GM13976 (cell line): Measurements from ENCODE around the gene CSNK1D.

ENCODE experiments used
- DNase-seq: peaks from one replicate; pipeline ENCODE4 v3.0.0; 2012; ENCODE audit warnings: low spot score
- in situ Hi-C: fragments of 300-500 bp; cut with MboI; formaldehyde crosslinking; loops from one replicate; pipeline ENCODE4 v1.12.0; 2022; ENCODE audit warnings: low sequenced_read_pairs, mixed read lengths, inconsistent platforms; ENCODE audit not compliant: unreplicated experiment
- TF ChIP-seq, protein P1 (sequence below): IDR thresholded peaks from 2 replicates; pipeline ENCODE4 v1.5.1; 2012; ENCODE audit warnings: borderline replicate concordance, mild to moderate bottlenecking; ENCODE audit not compliant: insufficient read depth; ENCODE audit errors: extremely low read depth, missing control alignments, control extremely low read depth

The CSNK1D gene

DNA sequence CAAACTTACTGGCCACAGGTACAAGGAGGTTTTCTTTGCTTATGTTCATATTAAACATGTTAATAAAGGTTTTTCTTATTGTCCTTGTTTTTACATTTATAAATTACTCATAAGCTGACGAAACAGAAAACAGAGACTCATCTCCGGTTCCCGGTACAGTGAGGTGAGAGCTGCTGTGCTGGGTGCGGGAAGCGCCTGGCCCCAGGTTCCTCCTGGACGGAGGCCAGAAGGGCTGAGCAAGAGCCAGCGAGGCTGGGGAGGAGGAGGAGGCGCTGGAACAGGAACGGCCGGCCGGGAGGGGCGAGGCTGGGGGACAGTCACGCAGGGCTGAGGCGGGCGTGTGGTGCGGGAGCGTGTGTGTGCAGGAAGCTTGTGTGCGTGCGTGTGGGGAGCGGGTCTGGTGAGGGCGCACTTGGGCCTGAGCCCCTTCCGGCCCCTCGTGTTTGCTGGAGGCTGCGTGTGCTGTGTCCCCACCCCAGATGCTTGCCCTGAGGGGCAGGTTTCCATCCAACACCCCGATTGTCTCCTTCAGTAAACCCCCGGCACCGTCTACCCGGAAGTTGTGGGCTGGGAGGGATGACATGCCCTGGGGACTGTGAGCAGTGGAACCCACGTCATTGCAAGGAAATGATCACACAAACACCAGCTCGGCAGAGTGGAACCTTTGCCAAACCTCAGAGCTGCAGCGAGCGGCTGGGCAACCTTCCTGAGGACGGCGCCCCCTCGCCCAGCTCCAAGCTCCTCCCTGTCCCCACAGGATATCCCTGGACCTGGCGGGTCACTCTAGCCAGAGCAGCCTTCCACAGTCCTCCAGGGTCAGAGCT lies 24.4 kb upstream of the CSNK1D start:
- peak; percentile 92 for DNase-seq
- in situ Hi-C loops: no loop called here

DNA sequence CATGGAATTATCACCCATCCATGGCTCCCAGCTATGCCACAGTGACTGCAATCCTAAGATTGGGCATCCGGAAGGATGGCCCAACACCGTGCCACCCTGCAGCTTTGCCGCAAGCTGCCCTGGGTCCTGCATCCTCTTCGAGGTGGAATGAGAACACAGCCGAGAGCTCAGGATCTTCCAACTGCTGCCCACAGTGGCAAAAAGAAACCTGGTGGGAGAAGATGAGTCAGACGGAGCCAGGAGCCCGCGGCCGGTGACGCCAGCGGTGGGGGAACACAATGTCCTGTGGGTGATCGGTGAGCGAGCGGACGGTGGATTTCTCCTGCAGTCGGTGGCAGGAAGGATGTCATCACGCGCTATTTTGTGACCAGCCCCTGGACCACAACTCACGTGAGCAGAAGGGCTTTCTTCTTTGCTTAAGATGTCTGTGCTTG lies 23.8 kb upstream of the CSNK1D start:
- DNase-seq: peak; percentile 83
- TF ChIP-seq, protein P1, sequence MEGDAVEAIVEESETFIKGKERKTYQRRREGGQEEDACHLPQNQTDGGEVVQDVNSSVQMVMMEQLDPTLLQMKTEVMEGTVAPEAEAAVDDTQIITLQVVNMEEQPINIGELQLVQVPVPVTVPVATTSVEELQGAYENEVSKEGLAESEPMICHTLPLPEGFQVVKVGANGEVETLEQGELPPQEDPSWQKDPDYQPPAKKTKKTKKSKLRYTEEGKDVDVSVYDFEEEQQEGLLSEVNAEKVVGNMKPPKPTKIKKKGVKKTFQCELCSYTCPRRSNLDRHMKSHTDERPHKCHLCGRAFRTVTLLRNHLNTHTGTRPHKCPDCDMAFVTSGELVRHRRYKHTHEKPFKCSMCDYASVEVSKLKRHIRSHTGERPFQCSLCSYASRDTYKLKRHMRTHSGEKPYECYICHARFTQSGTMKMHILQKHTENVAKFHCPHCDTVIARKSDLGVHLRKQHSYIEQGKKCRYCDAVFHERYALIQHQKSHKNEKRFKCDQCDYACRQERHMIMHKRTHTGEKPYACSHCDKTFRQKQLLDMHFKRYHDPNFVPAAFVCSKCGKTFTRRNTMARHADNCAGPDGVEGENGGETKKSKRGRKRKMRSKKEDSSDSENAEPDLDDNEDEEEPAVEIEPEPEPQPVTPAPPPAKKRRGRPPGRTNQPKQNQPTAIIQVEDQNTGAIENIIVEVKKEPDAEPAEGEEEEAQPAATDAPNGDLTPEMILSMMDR: no peak
- in situ Hi-C loops: no loop called here

More for the DNA sequence above, 24.4 kb upstream of the CSNK1D start:
- TF ChIP-seq, protein P1: no peak

DNA sequence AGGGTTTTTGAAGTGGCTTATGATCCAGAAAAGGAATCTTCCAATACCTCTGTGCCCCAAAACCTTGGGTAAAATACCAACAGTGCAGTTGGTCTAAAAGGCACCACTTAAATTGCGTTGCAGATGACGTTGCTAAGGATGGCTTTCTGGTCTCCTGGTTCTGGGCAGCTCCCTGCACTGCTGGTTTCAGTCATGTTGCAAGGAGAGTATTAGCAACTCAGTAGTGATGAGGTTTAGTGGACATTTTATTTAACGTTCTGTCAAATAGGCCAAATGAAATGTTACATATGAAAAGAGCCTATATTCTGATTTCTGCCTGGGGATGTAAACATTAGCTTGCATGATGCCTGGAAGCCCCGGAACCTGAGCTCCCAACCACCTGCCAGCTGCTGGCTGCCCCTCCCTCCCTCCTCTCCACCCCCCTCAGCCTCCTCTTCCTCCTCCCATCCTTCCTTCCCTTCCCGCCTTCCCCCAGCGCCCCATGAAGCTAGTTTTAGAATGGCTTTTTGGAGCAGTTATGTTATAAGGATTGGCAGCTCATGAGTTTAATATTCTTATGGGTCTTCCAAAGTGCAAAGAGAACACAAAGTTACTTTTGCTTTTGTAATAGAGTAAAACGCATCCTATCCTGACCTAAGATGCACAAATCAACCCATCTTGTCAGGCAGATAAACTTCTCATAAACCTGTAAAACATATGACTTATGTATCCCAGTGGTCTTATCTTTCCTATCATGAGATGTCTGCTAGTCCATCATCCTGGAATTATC lies 23.2 kb upstream of the CSNK1D start:
- in situ Hi-C loops: no loop called here
- TF ChIP-seq, protein P1: no peak
- DNase-seq: no peak

DNA sequence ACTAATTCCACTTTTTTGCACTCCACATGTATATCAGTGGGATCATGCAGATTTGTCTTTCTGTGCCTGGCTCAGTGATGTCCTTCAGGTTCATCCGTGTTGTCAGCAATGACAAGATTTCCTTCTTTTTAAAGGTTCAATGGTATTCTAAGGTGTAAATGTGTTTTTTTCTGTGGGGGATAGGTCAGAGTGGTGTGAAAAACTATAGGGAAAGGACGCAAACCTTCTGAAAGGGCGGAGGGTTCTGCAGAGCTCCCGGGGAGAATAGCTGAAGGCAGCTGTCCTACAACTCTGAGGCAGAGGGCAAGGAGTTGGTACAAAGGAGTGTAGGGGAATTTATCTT lies 21.9 kb upstream of the CSNK1D start:
- no peak for DNase-seq
- in situ Hi-C loops: no loop called here
- TF ChIP-seq, protein P1: no peak

DNA sequence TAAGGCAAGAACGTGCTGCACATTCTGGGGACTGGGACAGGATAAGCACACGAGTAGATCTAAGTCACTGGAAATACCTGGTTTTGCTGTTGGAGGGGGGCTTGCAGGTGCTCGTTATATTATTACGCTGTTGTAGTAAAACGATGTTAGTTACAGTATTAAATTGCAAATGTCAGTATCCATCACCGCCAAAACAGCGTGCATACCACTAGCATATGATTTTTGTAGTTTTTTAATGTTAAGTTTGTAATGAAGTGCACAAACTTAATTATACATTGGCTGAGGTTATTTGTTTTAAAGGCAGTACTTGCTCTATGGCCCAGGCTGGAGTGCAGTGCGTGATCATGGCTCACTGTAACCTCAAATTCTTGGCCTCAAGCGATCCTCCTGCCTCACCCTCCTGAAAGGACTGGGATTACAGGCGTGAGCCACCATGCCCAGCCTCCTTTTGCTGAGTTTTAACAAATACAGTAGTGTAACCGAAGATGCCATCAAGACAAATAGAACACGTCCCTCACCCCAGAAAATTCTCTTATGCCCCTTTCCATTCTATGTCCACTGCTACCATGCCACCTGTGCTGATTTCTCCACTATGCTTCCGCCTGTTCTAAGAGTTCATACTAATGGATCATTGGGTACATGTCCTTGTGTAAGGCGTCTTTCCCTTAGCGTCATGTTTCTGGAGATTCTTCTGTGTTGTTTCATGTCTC lies 20.7 kb upstream of the CSNK1D start:
- TF ChIP-seq, protein P1: no peak
- in situ Hi-C loops: no loop called here
- DNase-seq: no peak
